CD4-positive, alpha-beta T cell treated with Interleukin-15 for 4 hours (primary cell): ENCODE data around the gene ARHGEF39.
"Not testable (repeated sequence)": the region's sequence is repeated elsewhere in the genome, so short reads cannot be mapped to it uniquely, and the experiment has no call there.

ENCODE experiments used
- DNase-seq: peaks from one replicate; pipeline ENCODE4 v3.0.0-alpha.2; 2020; ENCODE audit warnings: low spot score

ARHGEF39 gene

DNA sequence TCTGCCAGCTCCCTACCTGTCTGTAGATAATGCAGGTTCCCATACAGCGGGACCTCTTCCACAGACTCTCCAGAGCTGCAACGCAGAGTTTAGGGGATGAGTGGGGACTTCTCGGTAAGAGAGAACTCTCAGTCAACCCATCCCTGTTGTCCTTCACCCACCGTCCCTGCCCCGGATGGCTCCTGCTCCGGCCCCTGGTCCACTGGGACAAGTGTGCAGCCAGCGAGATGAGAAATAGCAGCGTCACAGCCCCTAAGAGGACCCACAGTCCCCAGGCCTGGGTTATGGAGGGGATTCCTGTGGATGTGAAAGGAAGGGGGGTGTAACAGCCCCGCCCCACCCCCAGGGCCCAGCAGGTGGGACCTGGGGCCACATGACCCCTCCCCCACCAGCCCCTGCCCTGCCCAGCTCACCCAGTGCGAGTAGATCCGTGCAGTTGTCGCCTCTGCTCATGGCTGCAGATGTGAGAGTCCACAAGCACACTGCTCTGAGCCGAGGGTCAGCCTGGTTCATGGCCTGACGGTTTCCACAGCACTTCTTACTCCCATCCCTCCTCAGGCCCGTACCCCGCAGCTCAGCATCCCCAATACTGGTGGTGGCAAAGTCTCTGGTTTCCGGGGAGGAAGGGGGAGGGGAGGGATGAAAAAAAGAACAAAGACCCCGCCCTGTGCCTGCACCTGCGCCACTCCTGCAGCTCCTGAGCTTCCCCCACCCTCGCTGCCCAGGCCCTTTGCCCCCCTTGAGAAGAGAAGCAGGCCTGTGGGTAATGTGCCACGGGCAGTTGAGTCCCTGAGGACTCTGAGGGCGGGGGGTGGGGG, 14.4 kb downstream of the ARHGEF39 start, which contains the start of gene SIT1:
Gene SIT1, minus strand, starts transcription at position 591 of the 818 bp plus-strand sequence. Its CDS starts 78 bp downstream, at position 513.
- peak; percentile 40 for DNase-seq

DNA sequence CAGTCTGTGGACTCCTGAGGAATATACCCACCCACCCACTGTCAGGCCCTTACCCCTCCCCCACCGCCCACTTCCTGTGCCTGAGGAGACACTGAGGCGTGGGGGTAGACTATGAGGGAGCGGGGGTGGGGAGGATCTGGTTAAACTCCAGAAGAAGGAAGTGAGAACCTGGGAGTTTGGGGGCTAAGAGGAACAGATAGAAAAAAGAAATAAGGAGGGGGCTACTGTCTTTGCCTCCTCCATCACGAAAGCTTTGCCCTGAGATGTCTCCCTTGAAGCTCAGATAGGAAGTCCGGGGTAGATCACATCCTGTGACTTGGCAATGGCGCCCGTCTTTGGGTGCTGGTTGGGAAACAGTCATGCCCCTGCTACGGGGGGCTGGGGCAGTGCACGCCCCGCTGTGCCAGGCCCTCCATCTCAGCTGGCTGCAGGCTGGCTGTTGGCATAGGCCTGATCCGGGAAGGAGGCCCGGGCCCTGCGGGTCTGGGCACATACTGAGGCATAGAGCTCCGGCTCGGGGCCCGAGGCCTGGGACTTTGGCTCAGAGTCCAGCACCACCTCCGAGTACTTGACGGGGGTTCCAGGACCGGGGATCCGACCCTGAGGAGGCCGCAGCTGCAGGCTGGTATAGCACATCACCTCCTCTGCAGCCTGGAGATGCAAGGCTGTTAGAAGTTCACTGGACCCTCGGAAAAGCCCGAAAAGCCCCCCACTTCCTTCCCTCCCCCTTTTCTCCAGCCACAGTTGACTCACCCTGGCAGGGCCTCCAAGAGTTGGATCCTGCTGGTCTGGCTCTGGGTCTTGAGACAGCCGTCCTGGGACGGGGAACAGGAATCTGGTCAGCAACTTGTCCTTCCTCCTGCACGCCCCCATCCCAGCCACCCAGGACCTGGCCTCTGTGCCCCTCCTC, 15.3 kb downstream of the ARHGEF39 start:
- peak; percentile 46 for DNase-seq

DNA sequence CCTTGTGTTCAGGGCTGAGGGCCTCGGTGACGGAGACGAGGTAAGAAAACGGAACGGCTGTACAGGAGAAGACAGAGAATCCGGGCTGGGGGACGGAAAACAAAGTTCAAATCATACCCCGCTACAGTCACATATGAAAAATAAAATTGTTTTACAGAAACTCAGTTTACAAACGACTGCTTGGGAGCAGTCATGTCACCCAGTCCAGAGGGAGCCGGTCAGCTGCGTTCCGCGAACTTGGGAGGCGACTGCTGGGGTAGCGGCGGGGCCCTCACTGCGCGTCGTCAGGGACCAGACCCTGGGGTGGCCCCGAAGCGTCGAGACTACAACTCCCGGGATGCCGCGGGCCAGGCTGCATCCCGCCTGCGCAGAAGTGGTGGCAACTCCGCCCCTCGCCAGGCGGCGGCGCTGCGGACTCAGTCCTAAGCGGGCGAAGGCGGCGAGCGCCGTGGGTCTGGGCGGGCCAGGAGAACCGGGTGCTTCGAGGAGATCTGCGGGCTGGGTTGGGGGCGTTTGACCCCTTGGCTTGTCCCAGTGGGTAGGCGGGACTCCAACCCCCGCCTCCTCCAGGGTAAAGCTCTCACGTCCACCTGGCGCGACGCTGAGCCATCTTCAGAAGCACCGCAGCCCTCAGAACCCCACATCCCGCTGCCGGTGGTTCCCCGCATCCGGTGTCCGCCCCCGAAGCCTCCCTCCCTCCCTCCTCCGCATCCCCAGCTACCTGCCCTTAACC, 18.3 kb downstream of the ARHGEF39 start:
- DNase-seq, result peak; percentile 90

DNA sequence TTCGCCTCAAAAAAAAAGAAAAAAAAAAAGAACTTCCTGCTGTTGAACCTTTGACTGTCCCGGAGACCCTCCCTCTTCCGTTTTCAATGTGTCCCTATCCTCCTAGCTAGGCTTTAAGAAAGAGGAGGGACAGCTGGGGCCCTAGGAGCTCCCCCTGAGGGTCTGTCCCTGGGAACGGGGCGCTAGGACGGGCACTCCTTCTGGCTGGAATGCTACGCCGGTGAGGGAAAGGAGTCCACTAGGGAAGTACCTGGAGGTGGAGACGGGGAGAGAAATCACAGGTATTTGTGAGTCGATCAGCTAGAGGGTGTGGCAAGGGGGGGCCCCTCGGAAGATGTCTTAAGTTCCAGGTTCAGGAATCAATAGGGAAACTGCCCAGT, 18.9 kb downstream of the ARHGEF39 start:
- no peak for DNase-seq

DNA sequence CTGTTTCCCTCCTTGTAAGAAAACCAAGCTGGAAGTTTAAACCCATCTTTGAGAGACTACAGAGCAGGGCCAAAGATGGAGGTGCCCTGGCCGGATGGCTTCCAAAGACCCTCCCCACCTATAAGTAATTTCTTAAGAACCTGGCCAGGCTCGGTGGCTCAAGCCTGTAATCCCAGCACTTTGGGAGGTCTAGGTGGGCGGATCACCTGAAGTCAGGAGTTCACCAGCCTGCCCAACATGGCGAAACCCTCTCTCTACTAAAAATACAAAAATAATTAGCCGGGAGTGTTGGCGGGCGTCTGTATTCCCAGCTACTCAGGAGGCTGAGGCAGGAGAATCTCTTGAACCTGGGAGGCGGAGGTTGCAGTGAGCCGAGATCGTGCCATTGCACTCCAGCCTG, 19.3 kb downstream of the ARHGEF39 start:
- DNase-seq, result not testable (repeated sequence)

DNA sequence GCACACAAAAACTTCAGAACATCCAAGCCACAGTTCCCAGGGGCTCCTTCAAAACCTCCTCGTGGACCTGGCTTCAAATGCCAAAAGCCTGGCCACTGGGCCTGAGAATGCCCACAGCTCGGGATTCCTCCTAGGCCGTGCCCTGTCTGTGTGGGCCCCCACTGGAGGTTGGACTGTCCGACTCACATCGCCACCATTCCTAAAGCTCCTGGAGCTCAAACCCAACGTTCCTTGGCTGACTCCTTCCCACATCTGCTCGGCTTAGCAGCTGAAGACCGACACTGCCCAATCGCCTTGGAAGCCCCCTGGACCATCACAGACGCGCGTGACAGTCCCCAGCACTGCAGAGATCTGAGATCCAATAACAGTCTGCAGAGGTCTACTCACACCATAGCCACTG, 21.9 kb downstream of the ARHGEF39 start:
- no peak for DNase-seq

DNA sequence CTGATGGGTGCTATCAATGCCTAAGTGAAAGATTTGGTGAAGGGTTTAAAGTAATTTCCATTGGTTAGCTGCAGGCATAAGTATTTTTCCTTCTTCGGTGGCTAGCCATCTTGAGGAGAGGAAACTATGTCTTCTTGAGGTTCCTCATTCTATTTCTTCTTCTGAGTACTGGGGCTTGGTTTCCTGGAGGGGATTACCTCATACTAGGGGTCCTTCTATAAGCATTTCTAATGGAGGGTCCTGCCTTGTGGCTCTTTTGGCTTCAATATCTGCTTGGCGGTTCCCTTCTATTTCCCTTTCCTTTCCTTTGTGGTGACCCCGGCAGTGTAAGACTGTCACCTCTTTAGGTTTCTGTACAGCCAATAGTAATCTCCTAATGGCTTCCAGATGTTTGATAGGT, 23.5 kb downstream of the ARHGEF39 start:
- DNase-seq, result not testable (repeated sequence)

DNA sequence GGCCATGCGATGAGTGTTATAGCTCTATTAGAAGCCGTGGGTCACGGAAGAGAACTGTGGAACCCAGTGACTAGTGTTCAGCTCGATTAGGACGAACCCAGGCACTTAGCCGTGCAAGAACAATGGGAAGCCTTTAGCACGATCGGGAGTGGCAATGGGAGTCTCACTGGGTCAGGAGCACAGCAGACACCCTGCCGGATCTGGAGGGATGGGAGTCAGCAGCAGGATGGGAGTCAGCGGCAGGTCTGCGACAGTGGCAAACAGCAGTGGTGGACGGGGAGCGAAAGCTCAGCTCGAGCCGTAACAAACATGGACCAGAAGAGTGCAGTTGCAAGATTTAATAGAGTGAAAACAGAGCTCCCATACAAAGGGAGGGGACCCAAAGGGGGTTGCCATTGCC, 24.6 kb downstream of the ARHGEF39 start:
- DNase-seq, result not testable (repeated sequence)

DNA sequence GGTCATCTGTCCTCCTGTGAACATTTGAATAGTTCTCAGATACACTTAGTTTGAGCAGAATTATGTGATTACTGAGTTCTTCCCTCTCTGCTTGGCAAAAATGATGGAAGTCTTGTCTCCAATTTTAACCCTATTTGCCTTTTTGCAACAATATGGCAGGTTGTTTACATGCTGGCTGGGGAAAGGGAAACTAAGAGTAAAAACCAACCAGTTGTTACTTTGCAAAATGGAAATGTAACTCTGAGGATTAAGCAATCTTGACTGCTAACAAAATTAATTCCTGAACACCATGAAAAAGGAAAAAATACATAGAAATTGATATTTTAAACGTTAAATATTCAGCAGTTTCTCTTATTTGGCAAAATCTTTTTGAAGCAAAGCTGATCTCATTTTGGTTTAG, 25.4 kb downstream of the ARHGEF39 start:
- DNase-seq, result no peak

DNA sequence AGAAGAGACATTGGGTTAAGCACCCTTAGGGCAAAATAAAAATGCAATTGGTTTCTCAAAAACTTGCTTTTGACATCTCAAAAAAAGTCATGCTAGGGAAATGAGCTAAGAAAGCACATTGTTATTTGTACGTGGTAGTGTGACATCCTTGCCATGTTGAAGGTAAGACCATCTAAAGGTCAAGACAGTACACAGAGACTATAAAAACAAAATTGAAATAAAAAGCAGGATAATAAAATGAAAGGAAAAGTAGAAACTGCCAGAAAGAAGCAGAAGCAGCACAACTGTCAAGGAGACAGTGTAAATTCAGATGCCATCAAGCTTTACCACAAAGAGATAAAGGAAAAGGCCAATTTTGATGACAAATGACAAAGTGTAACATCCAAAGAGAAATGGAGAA, 25.8 kb downstream of the ARHGEF39 start:
- DNase-seq, result not testable (repeated sequence)

DNA sequence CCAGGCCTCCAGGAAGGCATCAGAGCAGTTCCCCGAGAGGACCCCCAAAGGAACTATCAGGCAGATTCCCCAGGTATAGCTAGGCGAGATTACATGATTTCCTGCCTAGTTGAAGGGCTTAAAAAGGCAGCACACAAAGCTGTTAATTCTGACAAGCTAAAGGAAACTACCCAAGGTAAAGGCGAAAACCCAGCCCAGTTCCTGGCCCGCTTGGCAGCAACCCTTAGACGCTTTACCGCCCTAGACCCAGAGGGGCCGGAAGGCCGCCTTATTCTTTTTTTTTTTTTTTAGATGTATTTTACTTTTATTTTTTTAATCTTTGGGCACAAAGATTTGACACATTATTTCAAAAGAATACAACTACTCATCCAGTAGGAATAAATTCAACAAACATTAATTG, 26.2 kb downstream of the ARHGEF39 start:
- peak; percentile 42 for DNase-seq

DNA sequence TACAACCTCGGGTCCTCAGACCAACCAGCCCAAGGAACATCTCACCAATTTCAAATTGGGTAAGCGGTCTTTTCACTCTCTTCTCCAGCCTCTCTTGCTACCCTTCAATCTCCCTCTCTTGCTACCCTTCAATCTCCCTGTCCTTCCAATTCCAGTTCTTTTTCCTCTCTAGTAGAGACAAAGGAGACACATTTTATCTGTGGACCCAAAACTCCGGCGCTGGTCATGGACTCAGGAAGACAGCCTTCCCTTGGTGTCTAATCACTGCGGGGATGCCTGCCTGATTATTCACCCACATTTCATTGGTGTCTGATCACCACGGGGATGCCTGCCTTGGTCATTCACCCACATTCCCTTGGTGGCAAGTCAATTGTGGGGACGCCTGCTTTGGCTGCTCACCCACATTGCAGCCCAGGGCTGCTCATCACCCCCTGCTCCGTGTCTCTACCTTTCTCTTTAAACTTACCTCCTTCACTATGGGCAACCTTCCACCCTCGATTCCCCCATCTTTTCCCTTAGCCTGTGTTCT, 27.5 kb downstream of the ARHGEF39 start:
- not testable (repeated sequence) for DNase-seq

DNA sequence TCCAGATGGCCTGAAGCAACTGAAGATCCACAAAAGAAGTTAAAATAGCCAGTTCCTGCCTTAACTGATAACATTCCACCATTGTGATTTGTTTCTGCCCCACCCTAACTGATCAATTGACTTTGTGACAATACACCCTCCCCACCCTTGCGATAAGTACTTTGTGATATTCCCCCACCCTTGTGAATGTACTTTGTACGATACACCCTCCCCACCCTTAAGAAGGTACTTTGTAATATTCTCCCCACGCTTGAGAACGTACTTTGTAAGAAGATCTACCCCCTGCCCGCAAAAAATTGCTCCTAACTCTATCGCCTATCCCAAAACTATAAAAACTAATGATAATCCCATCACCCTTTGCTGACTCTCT, 28.1 kb downstream of the ARHGEF39 start:
- DNase-seq, result not testable (repeated sequence)

DNA sequence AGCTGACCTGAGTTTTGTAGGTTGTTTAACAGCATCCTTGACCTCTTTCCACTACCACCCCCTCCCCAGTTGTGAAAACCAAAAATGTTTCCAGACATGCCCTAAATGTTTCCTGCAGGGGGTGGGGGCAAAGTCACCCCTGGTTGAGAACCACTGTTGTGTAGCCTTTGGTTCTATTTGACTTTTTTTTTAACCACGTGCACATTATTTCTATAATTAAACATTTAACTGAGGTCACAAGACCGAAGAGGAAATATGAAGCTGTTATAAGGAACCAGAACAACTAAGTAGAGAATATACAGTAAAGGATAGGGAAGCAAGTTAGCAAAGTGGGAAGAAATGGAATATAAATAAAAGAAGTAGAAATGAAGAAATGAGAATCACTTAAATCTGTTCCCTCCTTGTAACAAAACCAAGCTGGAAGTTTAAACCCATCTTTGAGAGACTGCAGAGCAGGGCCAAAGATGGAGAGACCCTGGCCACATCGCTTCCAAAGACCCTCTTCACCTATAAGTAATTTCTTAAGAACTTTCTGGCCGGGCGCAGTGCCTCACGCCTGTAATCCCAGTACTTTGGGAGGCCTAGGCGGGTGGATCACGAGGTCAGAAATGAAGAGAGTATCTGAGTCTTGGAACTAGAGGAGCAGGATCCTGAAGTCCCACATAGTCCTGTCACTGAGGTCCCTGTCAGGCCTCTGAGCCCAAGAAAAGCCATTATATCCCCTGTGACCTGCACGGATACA, 28.7 kb downstream of the ARHGEF39 start:
- DNase-seq, result no peak

DNA sequence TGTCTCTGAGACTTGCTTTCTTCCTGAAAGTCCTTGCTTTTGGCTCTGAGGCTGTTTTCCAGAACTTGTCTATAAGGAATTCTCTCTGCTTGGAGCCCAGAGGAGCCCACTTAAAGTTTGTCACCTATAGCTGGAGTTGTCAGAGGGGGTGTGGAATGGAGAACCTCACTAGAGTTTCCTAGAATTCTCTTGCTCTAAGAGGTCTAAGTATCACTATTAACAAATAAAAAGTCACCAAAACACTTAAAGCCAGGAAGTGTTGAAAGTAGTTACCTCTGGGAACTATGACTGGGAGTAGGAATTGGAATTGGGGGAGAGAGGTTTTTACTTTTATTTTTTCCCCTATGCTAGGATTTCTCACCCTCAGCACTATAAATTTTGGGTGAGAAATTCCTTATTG, 29.3 kb downstream of the ARHGEF39 start:
- DNase-seq, result no peak

DNA sequence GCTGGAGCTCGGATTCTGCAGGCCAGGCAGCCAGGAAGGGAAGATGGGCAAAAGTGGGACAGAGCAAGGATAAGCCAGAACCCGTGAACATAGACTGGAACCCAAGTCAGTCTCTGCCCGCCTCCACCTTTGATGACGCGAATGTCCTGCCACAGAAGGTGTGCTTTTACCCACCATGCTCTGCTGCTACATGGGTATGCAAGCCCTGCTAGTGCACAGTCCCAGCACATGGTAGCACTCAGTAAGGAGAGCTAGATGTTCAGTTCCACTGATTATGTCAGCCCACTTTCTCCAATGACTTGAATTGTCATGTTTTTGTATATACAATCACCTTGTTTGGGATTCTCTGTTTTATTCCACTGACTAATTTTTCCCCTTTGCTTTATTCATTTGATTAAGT, 35.4 kb downstream of the ARHGEF39 start:
- no peak for DNase-seq

DNA sequence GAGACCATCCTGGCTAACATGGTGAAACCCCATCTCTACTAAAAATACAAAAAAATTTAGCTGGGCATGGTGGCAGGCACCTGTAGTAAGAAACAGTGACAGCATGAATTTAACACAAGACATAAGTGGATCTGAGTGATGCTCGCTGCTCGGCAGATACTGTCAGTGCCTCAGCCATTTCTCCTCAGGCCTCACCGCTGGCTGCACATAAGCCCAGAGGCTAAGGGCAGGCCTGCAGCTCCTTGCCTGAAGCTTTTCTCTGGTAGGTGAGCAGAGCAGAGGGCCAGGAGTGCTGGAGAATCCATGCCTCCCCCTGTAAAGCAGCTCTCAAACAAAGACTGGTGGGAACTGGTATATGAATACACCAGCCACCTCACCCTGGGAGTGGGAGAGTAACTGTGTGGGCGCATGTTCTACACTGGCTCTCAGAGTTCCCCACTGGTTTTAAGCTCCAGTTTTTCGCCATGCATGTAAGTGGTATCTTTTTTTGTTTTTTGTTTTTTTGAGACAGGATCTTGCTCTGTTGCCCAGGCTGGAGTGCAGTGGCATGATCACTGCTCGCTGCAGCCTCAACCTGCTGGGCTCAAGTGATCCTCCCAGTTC, 36.5 kb downstream of the ARHGEF39 start:
- no peak for DNase-seq

DNA sequence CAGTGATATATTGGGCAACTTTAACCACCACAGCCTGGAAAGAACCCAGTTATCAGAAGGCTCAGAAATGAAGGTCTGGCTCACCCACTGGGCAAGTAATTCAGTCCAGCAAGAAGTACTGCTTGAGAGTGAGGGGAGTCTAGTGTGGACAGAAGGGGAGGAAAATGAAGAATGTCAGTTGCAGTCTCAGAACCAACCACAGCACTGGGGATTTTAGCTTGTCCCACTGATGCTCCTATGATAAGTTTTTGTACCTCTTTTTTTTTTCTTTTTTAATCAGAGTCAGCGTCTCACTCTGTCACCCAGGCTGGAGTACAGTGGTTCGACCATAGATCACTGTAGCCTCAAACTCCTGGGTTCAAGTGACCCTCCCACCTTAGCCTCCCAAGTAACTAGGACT, 37.4 kb downstream of the ARHGEF39 start:
- DNase-seq, result no peak

DNA sequence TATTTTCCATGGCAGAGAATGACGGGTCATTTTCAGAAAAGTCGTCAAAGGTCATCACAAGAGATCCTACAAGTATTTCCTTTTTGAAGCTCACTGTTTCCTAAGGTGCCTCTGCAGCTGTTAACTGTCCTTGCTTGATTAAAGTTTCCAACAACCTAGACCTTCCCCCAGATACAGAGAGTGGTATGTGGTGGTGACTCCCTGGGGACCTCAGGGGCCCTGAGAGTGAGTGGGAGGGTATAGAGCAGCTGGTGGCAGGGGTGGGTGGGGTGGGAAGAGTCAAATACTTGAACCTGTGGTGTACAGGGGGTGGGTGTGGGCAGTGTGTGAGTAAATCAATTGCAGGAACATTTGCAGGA, 45.2 kb downstream of the ARHGEF39 start:
- DNase-seq, result no peak

DNA sequence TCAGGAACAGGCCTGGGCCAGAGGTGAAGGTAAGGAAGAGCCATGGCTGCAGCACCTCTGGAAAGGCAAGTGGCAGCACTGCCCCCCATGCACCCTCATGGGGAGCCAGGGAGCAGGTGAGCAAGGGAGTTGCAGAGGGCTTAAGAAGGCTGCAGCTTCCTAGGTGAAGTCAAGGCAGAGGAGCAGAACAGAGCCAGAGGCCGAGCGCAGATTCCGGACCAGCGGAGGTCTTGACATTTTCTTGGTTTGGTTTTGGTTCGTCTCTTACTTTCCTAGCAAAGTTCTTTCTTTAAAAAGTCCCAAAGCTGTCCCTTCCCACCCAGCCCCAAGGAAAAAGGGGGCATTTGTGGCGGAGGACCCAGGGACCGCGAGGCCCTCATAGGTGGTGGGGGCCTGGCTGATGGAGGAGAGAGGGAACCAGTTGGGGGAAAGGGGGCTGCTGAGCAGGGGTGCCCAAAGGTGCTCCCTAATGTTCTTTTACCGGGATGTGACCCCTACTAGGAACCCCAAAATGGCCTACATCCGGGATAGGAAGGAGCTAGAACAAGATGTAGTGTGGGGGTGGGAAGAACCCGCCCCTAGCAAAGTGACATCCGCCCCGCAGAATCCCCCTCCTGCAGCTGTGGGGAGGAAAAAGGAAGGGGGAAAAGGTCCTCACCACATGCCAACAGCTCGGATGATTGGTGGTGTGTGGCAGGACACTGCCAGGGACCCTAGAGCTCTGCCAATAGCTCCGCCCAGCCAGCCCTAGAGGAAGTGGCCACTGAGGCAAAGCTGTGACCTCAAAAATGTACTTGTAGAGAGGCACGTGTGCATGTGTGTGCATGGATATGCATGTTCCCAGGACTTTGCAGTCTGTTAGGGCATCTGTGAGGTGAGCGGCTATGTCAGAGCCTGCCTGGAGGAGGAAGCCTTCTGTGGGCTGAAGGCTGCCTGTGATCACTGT, 45.9 kb downstream of the ARHGEF39 start:
- DNase-seq, result peak; percentile 25
